HEK293 (cell line): Measurements from ENCODE around the gene CS.

Source experiments
- GLIS2 ChIP-seq: fragments of 450-650 bp; formaldehyde crosslinking; IDR thresholded peaks from 2 replicates; pipeline ENCODE4 v1.5.1; 2016; ENCODE audit warnings: missing biosample characterization, missing genetic modification characterization
- PRDM1 ChIP-seq: fragments of 450-650 bp; formaldehyde crosslinking; IDR thresholded peaks from 2 replicates; pipeline ENCODE4; 2016; ENCODE audit warnings: missing biosample characterization, missing genetic modification characterization
- TRIM28 ChIP-seq: IDR thresholded peaks from 2 replicates; pipeline ENCODE4 v1.6.1; 2011; ENCODE audit warnings: low read length, control low read depth, borderline replicate concordance
- ZBTB20 ChIP-seq: fragments of 450-650 bp; formaldehyde crosslinking; IDR thresholded peaks from 2 replicates; pipeline ENCODE4 v1.5.1; 2016; ENCODE audit warnings: missing biosample characterization, missing genetic modification characterization
- ZEB2 ChIP-seq: fragments of 450-650 bp; formaldehyde crosslinking; IDR thresholded peaks from 2 replicates; pipeline ENCODE4 v1.5.1; 2016; ENCODE audit warnings: missing biosample characterization, missing genetic modification characterization
- ZNF132 ChIP-seq: fragments of 450-650 bp; formaldehyde crosslinking; IDR thresholded peaks from 2 replicates; pipeline ENCODE4 v1.5.1; 2017; ENCODE audit warnings: missing biosample characterization, missing genetic modification characterization, borderline replicate concordance
- ZNF248 ChIP-seq: fragments of 450-650 bp; formaldehyde crosslinking; IDR thresholded peaks from 2 replicates; pipeline ENCODE4 v1.5.1; 2017; ENCODE audit warnings: missing biosample characterization, missing genetic modification characterization
- ZNF311 ChIP-seq: fragments of 450-650 bp; formaldehyde crosslinking; IDR thresholded peaks from 2 replicates; pipeline ENCODE4 v1.5.1; 2017; ENCODE audit warnings: missing biosample characterization, missing genetic modification characterization, borderline replicate concordance
- ZNF664 ChIP-seq: fragments of 450-650 bp; formaldehyde crosslinking; IDR thresholded peaks from 2 replicates; pipeline ENCODE4 v1.5.1; 2016; ENCODE audit warnings: missing biosample characterization, missing genetic modification characterization
- ZNF707 ChIP-seq: fragments of 450-650 bp; formaldehyde crosslinking; IDR thresholded peaks from 2 replicates; pipeline ENCODE4 v1.5.1; 2016; ENCODE audit warnings: missing biosample characterization, missing genetic modification characterization
- TF ChIP-seq, protein P1 (sequence below): fragments of 450-650 bp; IDR thresholded peaks from 2 replicates; pipeline ENCODE4 v1.5.1; 2018; ENCODE audit warnings: missing biosample characterization, missing genetic modification characterization
- TF ChIP-seq, protein P2 (sequence below): fragments of 450-650 bp; IDR thresholded peaks from 2 replicates; pipeline ENCODE4 v1.5.1; 2018; ENCODE audit warnings: missing biosample characterization, mild to moderate bottlenecking, missing genetic modification characterization
- TF ChIP-seq, protein P3 (sequence below): fragments of 450-650 bp; formaldehyde crosslinking; IDR thresholded peaks from 2 replicates; pipeline ENCODE4 v1.5.1; 2017; ENCODE audit warnings: missing biosample characterization, missing genetic modification characterization
- TF ChIP-seq, protein P4 (sequence below): fragments of 450-650 bp; formaldehyde crosslinking; conservative IDR thresholded peaks from 2 replicates; pipeline ENCODE4 v1.5.1; 2016; ENCODE audit warnings: low read depth, missing biosample characterization, missing genetic modification characterization
- TF ChIP-seq, protein P5 (sequence below): fragments of 450-650 bp; formaldehyde crosslinking; IDR thresholded peaks from 2 replicates; pipeline ENCODE4 v1.5.1; 2016; ENCODE audit warnings: missing biosample characterization, missing genetic modification characterization
- TF ChIP-seq, protein P6 (sequence below): fragments of 450-650 bp; formaldehyde crosslinking; IDR thresholded peaks from 2 replicates; pipeline ENCODE4 v1.5.1; 2016; ENCODE audit warnings: missing biosample characterization, missing genetic modification characterization
- TF ChIP-seq, protein P7 (sequence below): fragments of 450-650 bp; formaldehyde crosslinking; IDR thresholded peaks from 2 replicates; pipeline ENCODE4 v1.5.1; 2016; ENCODE audit warnings: missing biosample characterization, missing genetic modification characterization
- TF ChIP-seq, protein P8 (sequence below): fragments of 450-650 bp; formaldehyde crosslinking; IDR thresholded peaks from 2 replicates; pipeline ENCODE4 v1.5.1; 2016; ENCODE audit warnings: missing biosample characterization, missing genetic modification characterization, low read depth
- TF ChIP-seq, protein P9 (sequence below): fragments of 450-650 bp; formaldehyde crosslinking; IDR thresholded peaks from 2 replicates; pipeline ENCODE4 v1.5.1; 2016; ENCODE audit warnings: missing biosample characterization, missing genetic modification characterization

Gene CS

DNA sequence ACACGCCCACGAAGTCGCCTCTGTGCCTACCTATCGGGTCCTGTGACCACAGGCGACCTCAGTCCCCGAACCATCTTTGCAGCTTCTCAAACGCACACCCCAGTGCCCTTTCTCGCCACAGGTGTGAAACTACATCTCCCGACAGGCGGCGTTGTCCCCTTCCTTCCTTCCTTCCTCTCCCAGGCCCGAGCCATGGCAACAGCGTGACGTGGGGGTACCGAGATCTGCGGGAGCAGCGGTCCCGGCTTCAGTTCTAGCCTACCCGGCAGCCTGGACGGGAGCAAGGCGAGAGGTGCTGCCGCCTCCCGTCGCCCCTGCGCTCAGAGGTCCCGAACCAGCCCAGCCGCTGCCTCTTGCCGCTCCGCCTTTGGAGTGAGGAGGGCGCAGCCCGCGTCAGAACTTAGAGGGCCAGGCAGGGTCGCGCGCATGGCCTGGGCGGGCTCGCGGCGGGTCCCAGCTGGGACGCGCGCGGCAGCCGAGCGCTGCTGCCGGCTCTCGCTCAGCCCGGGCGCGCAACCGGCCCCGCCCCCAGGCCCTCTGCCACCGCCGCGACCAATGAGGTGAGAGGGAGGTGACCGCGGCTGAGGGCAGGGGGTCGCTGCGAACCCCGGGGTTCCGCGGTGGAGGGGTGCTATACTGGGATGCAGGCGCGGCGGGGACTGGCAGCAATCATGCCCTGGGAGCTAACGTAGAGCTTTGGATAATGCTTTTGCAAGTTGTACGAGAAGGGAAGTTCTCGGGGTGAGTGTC, 33.3 kb downstream of the CS start, which contains the start of gene COQ10A (continued):
- TF ChIP-seq, protein P1, sequence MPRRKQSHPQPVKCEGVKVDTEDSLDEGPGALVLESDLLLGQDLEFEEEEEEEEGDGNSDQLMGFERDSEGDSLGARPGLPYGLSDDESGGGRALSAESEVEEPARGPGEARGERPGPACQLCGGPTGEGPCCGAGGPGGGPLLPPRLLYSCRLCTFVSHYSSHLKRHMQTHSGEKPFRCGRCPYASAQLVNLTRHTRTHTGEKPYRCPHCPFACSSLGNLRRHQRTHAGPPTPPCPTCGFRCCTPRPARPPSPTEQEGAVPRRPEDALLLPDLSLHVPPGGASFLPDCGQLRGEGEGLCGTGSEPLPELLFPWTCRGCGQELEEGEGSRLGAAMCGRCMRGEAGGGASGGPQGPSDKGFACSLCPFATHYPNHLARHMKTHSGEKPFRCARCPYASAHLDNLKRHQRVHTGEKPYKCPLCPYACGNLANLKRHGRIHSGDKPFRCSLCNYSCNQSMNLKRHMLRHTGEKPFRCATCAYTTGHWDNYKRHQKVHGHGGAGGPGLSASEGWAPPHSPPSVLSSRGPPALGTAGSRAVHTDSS = 0 out of 2 replicates have a peak, but pooled peaks have one; percentile 7
- no peak for TF ChIP-seq ZNF311 (tag by site-specific recombination)
- TF ChIP-seq, protein P2, sequence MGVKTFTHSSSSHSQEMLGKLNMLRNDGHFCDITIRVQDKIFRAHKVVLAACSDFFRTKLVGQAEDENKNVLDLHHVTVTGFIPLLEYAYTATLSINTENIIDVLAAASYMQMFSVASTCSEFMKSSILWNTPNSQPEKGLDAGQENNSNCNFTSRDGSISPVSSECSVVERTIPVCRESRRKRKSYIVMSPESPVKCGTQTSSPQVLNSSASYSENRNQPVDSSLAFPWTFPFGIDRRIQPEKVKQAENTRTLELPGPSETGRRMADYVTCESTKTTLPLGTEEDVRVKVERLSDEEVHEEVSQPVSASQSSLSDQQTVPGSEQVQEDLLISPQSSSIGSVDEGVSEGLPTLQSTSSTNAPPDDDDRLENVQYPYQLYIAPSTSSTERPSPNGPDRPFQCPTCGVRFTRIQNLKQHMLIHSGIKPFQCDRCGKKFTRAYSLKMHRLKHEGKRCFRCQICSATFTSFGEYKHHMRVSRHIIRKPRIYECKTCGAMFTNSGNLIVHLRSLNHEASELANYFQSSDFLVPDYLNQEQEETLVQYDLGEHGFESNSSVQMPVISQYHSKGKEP (tag by site-specific recombination) = no peak
- peak; percentile 42; the same call in 1 of the 2 replicates for TF ChIP-seq TRIM28
- TF ChIP-seq, protein P3, sequence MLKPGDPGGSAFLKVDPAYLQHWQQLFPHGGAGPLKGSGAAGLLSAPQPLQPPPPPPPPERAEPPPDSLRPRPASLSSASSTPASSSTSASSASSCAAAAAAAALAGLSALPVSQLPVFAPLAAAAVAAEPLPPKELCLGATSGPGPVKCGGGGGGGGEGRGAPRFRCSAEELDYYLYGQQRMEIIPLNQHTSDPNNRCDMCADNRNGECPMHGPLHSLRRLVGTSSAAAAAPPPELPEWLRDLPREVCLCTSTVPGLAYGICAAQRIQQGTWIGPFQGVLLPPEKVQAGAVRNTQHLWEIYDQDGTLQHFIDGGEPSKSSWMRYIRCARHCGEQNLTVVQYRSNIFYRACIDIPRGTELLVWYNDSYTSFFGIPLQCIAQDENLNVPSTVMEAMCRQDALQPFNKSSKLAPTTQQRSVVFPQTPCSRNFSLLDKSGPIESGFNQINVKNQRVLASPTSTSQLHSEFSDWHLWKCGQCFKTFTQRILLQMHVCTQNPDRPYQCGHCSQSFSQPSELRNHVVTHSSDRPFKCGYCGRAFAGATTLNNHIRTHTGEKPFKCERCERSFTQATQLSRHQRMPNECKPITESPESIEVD (tag by site-specific recombination) = no peak; the same call in 1 of the 2 replicates
- TF ChIP-seq, protein P4, sequence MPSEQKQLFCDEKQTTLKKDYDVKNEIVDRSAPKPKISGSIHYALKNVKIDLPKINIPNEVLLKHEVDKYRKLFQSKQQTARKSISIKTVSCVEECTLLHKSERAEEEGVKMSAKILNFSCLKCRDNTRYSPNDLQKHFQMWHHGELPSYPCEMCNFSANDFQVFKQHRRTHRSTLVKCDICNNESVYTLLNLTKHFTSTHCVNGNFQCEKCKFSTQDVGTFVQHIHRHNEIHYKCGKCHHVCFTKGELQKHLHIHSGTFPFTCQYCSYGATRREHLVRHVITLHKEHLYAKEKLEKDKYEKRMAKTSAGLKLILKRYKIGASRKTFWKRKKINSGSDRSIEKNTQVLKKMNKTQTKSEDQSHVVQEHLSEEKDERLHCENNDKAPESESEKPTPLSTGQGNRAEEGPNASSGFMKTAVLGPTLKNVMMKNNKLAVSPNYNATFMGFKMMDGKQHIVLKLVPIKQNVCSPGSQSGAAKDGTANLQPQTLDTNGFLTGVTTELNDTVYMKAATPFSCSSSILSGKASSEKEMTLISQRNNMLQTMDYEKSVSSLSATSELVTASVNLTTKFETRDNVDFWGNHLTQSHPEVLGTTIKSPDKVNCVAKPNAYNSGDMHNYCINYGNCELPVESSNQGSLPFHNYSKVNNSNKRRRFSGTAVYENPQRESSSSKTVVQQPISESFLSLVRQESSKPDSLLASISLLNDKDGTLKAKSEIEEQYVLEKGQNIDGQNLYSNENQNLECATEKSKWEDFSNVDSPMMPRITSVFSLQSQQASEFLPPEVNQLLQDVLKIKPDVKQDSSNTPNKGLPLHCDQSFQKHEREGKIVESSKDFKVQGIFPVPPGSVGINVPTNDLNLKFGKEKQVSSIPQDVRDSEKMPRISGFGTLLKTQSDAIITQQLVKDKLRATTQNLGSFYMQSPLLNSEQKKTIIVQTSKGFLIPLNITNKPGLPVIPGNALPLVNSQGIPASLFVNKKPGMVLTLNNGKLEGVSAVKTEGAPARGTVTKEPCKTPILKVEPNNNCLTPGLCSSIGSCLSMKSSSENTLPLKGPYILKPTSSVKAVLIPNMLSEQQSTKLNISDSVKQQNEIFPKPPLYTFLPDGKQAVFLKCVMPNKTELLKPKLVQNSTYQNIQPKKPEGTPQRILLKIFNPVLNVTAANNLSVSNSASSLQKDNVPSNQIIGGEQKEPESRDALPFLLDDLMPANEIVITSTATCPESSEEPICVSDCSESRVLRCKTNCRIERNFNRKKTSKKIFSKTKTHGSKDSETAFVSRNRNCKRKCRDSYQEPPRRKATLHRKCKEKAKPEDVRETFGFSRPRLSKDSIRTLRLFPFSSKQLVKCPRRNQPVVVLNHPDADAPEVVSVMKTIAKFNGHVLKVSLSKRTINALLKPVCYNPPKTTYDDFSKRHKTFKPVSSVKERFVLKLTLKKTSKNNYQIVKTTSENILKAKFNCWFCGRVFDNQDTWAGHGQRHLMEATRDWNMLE (tag by site-specific recombination) = no peak
- TF ChIP-seq, protein P5, sequence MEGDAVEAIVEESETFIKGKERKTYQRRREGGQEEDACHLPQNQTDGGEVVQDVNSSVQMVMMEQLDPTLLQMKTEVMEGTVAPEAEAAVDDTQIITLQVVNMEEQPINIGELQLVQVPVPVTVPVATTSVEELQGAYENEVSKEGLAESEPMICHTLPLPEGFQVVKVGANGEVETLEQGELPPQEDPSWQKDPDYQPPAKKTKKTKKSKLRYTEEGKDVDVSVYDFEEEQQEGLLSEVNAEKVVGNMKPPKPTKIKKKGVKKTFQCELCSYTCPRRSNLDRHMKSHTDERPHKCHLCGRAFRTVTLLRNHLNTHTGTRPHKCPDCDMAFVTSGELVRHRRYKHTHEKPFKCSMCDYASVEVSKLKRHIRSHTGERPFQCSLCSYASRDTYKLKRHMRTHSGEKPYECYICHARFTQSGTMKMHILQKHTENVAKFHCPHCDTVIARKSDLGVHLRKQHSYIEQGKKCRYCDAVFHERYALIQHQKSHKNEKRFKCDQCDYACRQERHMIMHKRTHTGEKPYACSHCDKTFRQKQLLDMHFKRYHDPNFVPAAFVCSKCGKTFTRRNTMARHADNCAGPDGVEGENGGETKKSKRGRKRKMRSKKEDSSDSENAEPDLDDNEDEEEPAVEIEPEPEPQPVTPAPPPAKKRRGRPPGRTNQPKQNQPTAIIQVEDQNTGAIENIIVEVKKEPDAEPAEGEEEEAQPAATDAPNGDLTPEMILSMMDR (tag by site-specific recombination) = peak; percentile 98
- TF ChIP-seq ZNF132 = no peak
- TF ChIP-seq, protein P6, sequence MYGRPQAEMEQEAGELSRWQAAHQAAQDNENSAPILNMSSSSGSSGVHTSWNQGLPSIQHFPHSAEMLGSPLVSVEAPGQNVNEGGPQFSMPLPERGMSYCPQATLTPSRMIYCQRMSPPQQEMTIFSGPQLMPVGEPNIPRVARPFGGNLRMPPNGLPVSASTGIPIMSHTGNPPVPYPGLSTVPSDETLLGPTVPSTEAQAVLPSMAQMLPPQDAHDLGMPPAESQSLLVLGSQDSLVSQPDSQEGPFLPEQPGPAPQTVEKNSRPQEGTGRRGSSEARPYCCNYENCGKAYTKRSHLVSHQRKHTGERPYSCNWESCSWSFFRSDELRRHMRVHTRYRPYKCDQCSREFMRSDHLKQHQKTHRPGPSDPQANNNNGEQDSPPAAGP = peak; percentile 96
- no peak for TF ChIP-seq ZNF248 (tag by site-specific recombination)
- TF ChIP-seq GLIS2 (tag by site-specific recombination) = peak; percentile 93
- TF ChIP-seq, protein P7, sequence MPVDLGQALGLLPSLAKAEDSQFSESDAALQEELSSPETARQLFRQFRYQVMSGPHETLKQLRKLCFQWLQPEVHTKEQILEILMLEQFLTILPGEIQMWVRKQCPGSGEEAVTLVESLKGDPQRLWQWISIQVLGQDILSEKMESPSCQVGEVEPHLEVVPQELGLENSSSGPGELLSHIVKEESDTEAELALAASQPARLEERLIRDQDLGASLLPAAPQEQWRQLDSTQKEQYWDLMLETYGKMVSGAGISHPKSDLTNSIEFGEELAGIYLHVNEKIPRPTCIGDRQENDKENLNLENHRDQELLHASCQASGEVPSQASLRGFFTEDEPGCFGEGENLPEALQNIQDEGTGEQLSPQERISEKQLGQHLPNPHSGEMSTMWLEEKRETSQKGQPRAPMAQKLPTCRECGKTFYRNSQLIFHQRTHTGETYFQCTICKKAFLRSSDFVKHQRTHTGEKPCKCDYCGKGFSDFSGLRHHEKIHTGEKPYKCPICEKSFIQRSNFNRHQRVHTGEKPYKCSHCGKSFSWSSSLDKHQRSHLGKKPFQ = no peak
- peak; percentile 85; the same call in 1 of the 2 replicates for TF ChIP-seq ZEB2 (tag by site-specific recombination)
- no peak for TF ChIP-seq PRDM1 (tag by site-specific recombination)
- TF ChIP-seq, protein P8, sequence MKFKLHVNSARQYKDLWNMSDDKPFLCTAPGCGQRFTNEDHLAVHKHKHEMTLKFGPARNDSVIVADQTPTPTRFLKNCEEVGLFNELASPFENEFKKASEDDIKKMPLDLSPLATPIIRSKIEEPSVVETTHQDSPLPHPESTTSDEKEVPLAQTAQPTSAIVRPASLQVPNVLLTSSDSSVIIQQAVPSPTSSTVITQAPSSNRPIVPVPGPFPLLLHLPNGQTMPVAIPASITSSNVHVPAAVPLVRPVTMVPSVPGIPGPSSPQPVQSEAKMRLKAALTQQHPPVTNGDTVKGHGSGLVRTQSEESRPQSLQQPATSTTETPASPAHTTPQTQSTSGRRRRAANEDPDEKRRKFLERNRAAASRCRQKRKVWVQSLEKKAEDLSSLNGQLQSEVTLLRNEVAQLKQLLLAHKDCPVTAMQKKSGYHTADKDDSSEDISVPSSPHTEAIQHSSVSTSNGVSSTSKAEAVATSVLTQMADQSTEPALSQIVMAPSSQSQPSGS (tag by site-specific recombination) = no peak
- no peak for TF ChIP-seq ZNF707 (tag by site-specific recombination)
- TF ChIP-seq ZNF664 (tag by site-specific recombination) = no peak
- TF ChIP-seq, protein P9, sequence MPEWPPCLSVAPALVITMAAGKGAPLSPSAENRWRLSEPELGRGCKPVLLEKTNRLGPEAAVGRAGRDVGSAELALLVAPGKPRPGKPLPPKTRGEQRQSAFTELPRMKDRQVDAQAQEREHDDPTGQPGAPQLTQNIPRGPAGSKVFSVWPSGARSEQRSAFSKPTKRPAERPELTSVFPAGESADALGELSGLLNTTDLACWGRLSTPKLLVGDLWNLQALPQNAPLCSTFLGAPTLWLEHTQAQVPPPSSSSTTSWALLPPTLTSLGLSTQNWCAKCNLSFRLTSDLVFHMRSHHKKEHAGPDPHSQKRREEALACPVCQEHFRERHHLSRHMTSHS (tag by site-specific recombination) = no peak
- peak; percentile 93 for TF ChIP-seq ZBTB20 (tag by site-specific recombination)
